ENCODE measurements around the gene SSR3.
A peak's percentile ranks its signal among the peaks of the same experiment; 100 is the strongest.
"Not testable (repeated sequence)": the region's sequence is repeated elsewhere in the genome, so short reads cannot be mapped to it uniquely, and the experiment has no call there.

The SSR3 gene

DNA sequence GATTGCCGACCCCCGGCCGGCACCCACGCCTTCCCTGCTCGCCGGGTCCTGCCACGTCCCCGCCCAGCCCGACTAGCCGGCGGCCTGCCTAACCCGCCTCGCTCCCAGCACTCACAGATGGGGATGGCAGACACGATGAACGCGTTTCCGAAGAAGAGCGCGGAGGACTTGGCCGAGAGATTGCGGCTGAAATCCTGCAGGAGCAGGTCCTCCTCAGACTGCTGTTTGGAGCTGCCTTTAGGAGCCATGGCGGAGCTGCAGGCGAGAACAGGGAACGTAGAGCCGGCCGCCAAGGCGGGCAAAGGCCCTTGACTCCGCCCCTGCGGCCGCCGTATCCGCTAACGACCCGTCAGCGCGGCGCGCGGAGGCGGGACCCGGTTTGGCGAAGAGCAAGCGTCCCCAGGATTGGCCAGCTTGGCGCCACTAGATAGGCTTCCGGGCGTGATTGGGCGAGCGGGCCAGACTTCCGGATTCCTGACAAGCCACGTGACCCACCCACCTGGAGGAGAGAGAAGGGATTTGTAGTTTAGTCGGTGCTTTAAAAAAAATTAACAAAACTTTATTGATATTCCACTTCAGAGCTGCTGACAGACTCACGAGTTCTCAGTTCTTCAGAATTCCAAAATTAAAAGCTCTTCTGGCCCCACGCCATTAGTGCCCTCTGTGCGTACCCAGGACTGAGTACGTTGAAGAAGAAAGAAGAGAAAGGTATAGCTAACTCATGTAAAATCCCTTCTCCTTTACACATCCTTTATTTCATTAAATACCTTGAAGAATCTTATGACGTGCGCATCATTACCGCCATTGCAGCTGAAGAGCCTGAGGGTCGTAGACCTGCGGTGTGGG, at the start of gene SSR3:
Gene SSR3 (minus strand): TSS at position 276 of the 846 bp plus-strand sequence. CDS start 28 bp downstream, at position 248.
- DNase-seq (ENCODE audit: low read depth), result peak; percentile 99

DNA sequence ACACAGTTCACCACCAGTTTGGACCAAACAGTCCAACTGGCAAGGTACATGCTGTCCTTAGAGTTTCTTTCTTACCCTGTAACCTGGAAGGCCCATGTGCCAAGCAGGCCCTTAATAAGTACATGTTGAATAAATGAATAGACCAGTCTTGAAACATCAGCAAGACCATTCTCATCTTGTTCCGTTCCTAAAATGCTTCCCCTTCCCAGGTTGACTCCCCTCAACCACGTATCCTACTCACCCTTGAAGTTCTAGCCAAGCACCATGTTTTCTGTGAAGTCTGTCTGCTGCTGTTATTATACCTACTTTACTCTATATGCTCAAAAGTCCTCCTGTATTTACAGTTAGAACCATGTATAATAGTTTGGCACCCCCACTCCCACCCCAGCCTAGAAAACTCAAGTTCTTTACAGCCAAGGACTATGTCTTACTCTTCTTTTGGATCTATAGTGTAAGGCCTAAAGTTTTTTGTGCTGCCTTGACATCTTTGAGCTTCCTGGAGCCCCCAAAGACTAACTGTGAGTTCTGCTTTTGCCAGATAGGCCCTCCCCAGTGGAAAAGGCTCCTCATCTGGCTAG, 49.2 kb upstream of the SSR3 start:
- no peak for DNase-seq (ENCODE audit: low read depth)

DNA sequence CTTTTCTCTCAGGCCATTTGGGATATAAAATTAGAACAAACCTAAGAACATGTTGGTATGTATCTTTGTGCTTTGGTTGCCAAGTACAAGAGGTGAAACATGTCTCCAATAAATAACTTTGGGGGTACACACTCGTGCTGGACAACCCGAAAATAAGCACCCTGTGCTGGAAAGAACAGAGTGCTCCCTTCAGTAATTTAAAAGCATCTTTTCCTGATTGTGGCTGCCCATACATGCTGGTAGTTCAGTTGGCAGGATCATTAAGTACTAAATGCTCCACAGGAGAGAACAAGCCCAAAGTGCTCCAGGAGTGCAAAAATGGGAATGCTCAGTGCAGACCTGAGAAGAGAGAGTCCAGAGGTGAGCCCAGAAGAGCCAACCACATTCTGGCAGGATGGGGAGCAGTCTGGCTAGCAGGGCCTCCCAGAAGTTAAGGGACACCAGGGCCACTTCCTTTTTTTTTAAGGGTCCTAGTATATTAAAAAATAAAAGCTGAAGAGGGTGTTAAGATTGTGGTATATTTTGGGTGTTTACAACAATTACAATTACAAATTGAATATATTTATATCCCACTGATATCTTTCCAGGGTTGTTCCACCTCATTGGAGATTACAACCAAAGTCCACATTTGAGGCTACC, 48.6 kb upstream of the SSR3 start:
- no peak for DNase-seq (ENCODE audit: low read depth)

DNA sequence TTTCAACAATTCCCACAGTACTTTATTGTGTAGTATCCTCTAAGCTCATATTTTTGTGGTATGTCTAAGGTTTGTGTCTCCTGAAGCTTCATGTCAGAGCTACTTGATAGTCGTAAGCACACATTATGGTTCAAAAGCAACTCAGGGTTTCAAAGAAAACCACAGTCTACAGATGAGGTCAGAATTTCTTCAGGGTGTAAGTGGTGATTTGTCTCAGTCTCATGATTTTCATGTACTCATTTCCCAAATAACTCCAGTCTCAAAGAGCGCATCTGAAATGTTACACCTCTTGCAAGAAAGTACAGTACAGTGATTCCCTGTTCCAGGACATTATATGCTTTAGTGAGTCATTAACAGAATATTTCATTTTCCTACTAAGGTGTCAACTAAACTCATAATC, 47.5 kb upstream of the SSR3 start:
- no peak for DNase-seq (ENCODE audit: low read depth)

DNA sequence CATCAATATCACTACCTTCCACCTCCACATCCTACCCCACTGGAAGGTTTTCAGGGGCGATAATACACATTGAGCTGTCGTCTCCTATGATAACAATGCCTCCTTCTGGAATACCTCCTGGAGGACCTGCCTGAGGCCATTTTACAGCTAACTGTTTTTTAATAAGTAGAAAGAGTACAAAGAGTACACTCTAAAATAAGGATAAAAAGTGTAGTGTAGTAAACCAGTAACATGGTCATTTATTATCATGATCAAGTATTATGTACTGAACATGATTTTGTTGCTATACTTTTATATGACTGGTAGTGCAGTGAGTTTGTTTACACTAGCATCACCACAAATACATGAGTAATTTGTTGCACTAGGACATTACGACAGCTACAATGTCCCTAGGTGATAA, 46.6 kb upstream of the SSR3 start:
- DNase-seq (ENCODE audit: low read depth), result no peak

DNA sequence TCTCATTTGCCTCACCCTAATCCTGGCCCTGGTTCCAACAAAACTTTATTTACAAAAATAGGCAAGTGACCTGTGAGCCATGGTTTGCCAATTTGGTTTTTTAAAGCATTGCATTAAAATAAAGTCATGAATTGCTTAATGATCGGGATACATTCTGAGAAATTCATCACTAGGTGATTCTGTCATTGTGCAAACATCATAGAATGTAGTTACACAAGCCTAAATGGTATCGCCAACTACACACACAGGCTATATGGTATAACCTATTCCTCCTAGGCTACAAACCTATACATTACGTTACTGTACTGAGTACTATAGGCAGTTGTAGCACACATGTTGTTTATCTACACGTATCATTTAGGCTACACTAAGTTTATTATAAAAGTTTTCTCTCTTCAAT, 45.9 kb upstream of the SSR3 start:
- no peak for DNase-seq (ENCODE audit: low read depth)

DNA sequence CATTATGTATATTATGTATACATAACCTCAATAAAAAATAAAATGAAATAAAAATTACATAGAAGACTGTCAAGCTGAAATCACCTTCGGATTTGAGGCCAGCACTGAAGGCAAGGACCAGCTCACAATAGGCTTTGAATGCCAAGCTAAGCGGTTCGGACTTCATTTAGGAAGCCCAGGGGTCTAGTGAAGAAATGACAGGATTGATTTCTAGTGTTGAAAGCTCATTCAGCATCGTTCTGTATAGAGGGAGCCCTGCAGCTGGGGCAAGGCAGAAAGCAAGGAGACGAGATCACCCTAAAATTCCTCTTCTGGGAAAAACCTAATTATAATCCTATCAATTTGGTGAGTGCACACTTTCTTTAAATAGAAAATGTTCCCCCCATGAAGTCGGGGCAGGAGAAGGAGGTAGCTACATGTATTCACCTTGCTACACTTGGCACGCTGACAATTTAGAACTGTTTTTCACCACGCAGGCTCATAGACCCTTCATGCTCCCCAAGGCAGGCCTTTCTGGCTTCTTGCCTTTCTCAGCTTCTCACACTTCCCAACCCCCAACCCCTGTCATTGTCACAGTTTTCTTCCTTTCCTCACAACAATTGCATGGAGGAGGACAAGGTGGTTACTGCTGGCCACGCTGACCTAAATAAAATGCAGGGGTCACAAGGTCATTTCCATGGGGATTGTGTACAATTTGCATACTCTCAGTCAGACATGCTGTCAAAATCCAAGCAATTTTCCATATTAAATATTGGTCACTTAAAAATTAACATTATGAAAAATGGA, 44.4 kb upstream of the SSR3 start:
- DNase-seq (ENCODE audit: low read depth), result no peak

DNA sequence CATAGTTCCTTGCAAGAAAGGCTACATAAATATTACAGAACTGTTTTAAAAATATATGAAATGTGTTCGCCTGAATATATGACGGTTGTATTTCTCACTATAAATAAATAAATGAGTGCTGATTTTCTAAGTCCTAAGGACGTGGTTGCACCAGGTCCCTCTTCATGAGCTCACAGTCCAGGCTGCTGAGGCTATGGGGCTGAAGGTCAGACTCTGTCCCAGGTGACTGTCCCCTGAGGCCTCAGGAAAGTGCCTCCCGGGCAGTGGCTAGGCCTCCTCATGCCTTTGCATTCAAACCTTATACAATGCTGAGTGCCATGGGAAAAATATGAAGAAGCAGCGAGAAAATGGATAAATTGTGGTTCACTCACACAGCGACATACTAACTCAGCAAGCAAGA, 43.5 kb upstream of the SSR3 start:
- no peak for DNase-seq (ENCODE audit: low read depth)

DNA sequence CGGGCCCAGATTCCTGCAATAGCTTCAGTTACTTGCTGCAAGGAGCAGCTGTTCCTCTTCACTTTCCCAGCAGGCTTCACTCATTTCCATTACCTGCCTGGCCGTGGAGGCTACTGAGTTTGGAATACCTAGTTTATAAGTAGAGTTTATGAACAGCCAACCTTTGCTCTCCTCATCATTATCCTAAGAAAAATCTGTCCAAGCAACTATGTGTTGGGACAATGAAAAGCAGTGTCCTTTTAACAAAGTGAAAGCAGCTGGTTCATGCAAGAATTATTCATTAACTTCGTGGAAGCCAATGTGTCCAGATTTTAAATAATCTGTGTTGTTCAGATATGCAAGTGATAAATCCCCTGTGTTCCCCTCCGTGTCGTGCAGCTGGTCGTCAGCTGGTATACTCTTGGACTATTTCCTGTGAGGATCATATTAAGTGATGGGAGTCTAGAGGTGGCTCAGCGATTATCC, 39.3 kb upstream of the SSR3 start:
- DNase-seq (ENCODE audit: low read depth), result no peak

DNA sequence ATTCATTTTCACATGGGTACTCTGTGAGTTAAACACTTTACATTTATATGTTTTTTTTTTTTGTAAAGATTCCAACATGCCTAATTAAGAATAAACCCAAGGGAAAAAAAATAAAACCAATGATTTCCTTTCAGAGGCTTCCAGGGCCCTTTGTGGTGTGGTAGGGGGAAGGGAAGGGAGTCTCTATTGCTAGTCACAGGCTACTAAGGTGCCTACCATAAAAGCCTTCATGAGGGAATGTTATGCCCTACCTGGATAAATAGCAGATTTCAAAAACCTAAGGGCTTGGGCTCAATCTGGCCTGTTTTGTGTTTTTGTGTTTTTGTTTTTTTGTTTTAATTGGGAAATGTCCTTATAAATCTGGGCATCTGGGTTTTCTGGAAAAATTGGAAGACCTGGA, 38.9 kb upstream of the SSR3 start:
- DNase-seq (ENCODE audit: low read depth), result no peak

DNA sequence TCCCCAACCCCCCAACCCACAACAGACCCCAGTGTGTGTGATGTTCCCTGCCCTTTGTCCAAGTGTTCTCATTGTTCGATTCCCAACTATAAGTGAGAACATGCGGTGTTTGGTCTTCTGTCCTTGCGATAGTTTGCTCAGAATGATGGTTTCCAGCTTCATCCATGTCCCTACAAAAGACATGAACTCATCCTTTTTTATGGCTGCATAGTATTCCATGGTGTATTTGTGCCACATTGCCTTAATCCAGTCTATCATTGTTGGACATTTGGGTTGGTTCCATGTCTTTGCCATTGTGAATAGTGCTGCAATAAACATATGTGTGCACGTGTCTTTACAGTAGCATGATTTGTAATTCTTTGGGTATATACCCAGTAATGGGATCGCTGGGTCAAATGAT, 34.9 kb upstream of the SSR3 start:
- not testable (repeated sequence) for DNase-seq (ENCODE audit: low read depth)

DNA sequence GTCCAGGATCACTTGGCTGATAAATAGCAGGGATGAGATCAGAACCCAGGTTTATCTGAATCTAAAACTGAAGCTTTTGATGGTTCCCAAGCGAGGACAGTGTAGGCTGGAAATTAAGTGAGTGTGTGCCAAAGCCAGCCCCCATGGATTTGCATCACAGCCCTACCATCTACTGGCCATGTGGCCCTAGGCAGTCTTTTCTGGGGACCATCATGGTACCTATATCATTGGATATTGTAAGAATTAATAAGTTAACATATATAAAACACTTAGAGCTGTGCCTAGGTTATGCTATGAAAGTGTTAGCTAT, 32.8 kb upstream of the SSR3 start:
- DNase-seq (ENCODE audit: low read depth), result no peak

DNA sequence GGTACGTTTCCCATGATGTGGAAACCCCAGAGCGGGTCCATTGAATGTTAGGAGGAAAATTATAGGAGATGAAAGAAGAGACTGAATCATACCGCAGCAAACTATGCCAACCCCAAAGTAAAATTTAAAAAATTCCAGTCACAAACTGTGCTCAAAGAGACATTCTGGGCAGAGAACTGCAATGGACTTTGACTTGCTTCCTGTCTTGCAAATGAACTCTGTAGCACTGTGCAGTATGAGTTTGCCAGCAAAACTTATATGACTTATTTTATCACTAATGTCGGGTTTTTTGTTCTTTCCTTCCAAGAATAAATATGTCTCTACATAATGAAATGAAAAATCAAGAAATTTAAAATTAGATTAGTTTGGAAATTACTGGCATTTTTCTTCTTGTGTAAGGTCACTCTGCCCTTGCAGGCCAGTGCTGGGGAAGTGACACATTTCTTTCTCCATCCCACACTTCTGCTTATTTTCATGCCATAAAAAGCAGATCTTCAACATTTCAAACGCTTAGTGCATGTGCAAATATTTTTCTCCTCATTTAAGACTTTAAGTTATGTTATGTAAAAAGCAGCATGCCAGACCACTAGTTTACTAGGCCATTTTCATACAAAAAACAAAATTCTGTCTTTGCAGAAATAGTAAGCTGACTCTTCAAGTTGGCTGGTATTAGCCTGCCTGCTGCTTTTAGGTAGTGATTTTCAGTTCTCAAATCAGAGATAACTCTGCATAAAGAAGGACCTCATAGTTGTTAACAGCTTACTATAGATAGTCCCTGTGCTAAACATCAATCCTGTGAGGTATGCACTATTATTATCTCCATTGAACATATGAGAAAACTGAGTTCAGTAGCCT, 32.2 kb upstream of the SSR3 start:
- no peak for DNase-seq (ENCODE audit: low read depth)

DNA sequence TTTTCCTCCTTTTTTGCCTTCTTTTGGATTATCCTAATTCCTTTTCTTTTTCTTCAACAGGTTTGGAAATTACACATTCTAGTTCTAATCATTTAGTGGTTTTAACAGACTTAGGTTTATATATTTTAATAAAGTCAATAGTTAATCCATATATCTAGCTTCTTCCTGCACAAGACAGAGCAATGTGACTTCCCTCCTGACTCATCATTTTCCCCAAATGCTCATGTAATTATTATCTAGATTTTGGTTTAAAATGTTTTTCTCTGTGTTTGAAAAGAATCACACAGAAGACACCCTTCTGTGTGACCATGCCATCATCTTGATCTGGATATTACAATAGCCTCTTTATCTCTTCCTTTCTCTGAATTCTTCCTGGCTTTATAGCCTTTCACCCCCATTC, 28.6 kb upstream of the SSR3 start:
- DNase-seq (ENCODE audit: low read depth), result no peak

DNA sequence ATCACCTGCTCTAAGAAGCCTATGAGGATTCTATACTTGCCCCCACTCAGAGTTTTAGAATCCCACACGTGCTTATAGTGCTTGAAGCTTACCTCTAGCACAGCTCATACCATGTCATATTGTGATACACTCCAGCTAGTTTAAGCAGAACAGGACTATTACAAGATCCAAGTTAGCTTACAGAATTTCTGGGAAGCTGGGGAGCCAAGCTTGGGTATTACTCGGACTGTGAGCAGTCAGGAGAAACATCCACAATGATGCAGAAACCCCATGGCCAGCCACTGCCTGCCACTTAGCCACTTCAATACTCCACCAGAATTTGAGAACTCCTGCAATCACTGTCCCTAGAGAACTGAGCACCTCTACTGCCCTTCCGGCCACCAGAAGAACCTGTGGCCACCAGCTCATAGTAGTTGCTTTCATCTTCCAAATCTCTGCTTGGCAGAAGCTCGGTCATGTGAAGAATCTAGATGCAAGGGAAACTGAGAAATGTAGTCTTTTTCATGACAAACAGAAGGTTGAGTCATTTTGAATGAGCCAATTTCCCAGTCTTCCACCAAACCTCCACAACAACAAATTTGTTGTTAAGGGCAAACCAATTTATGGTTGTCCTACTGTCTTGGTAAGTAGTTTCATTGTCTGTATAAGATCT, 27.7 kb upstream of the SSR3 start:
- no peak for DNase-seq (ENCODE audit: low read depth)

DNA sequence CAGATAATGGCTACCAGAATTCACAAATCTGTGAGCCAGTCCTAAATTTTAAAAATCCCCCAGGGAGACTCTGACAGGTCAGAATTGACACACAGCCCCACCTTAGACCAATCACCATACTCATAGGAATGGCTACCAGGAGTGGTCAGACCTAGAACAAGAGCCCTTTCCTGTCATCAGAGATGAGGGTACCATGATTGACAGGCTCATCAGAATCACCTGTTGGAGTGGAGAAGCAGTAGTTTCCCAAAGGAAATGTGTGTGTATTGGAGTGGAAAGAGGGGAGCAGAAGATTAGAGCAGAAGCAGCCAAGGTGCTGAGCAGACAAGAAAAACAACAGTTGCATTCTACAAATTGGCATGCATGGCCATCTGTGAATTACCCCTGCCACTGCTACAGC, 27.0 kb upstream of the SSR3 start:
- DNase-seq (ENCODE audit: low read depth), result no peak

DNA sequence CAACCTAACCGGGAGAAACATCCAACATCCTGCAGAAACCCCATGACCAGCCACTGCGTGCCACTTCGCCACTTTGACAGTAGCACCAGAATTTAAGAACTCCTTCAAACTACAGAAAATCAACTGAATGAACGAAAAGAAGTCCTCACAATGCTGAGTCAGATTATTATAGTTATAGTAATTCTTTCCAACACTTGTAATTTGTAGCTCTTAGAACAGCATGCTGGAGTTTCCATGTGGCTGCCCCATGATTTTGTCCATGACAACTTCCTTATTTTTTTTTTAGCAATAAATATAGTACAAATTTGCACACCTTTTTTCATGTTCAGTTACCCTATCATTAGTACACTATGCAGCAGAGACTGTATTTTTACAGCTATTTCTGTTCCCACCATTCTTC, 26.1 kb upstream of the SSR3 start:
- DNase-seq (ENCODE audit: low read depth), result no peak

DNA sequence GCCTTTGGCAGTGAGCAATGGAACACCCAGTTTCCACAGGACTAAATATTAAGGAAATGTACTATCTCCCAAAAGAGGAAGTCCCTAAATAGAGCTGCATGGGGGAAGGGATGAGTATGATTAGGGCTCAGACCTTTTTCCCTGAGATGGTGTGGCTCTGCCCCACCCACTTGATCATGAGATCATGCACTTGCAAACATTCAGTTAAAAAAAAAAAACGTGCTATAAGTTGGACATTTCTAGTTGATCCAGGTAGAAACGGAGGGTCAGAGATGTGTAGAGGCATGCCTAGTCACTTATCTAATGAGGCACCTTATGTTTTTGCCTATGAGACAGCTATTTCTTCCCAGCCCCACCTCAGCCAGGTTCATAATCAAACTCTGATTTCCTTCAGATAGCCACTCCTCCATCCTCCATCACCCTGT, 24.5 kb upstream of the SSR3 start:
- no peak for DNase-seq (ENCODE audit: low read depth)

DNA sequence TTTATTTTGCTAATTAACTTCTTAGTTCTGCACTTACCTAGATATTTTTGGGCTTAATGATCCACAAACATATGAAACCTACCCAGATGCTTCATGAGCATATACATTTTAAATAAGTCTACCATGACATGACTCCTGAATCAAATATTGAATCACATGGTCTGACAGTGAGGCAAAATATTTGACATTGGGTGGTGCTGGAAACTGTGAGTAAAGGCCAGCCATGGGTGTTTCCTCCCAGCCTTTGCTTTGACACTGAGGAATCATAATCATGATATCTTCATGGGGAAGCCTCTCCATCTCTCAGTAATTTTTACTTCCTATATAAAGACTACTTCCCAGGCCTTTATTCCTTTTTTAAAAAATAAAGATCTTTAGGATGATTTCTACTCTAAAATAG, 22.8 kb upstream of the SSR3 start:
- DNase-seq (ENCODE audit: low read depth), result no peak

DNA sequence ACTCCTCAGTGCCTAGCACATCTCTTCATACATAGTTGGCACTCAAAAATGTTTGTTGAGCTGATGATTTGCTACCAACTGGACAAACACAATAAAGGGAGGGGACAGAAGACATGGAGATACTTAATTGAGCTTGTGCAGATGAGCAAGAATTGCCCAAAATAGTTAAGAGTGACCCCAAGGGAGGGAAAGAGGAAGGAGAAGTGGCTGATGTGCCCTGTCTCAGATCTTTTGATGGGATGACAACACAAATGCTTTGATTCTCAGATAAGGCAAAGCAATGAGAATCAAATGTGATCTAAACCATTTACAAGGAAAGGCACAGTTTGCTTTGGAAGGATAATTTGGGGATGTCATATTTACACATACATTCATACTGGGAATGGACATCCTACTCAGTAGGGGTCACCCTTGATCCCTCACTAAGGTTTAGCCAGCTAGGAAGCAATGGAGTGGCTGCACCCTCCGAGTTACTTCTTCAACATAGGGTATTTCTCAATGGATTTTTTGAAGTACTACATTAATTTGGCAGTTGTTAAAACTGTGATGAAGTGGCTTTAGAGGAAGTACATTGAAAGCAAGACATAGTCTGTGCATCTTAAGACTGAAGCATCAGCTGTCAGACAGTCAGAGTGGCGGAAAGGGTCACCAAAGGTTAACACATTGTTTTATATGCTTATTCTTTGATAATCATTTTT, 21.9 kb upstream of the SSR3 start:
- DNase-seq (ENCODE audit: low read depth), result no peak

DNA sequence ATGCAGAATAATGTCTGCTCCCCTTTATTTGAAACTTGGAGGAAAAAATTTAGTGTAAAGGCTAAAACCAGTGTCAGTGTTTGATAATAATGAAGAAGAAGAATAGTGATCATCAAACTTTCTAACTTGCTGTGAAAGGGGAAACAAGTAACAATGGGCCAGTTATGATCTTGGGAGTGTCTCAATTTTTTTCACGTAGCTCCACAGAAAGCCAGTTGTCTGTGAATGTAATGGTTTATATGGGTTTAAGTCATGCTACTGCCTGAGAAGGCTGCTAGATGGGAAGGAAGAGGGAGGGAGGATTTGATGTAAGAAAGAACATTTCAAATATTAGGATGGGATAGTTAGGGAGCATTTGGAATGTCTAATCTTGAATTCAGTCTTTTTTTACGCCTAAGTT, 21.1 kb upstream of the SSR3 start:
- DNase-seq (ENCODE audit: low read depth), result no peak

All from non-pigmented ciliary epithelial cell (primary cell).